Hepatocyte (in vitro differentiated cells): ENCODE measurements around the gene PIGA.

ENCODE experiments used
- EZH2 ChIP-seq: fragments of 200-600 bp; sonication (generic); IDR thresholded peaks from 2 replicates; pipeline ENCODE4 v1.6.1; 2016; ENCODE audit warnings: antibody characterized with exemption, mild to moderate bottlenecking, borderline replicate concordance
- EZH2phosphoT487 ChIP-seq: fragments of 200-600 bp; sonication (generic); IDR thresholded peaks from one replicate; pipeline ENCODE4 v1.6.1; 2018; ENCODE audit warnings: antibody characterized with exemption, mild to moderate bottlenecking, low read depth, moderate library complexity; ENCODE audit not compliant: unreplicated experiment, severe bottlenecking
- TF ChIP-seq, protein P1 (sequence below): fragments of 200-600 bp; sonication (generic); IDR thresholded peaks from 2 replicates; pipeline ENCODE4 v1.5.1; 2016; ENCODE audit warnings: antibody characterized with exemption, mild to moderate bottlenecking; ENCODE audit not compliant: poor library complexity

DNA sequence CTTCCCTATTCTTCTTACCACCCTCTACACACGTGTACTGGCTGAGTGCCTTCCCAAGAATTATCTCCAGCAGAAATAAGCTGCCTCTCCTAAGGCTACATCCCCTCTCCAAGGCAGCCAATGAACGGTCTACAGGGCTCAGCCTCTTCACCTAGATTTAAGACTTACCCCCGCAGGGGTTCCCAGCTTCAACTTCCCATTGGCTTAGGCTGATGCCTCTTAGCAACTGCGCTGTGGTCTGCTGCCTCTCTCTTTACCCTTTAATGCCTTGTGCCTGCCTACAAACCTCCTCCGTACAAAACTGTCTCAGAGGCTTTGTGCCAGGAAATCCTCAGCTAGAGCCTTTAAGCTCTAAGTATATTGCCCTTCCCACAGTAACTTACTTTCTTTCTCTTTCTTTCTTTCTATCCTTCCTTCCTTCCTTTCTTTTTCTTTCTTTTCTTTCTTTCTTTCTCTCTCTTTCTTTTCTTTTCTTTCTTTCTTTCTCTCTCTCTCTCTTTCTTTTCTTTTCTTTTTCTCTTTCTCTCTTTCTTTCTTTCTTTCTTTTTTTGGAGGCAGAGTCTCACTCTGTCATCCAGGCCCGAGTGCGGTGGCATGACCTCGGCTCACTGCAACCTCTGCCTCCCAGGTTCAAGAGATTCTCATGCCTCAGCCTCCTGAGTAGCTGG, 15.1 kb upstream of the PIGA start:
- TF ChIP-seq, protein P1, sequence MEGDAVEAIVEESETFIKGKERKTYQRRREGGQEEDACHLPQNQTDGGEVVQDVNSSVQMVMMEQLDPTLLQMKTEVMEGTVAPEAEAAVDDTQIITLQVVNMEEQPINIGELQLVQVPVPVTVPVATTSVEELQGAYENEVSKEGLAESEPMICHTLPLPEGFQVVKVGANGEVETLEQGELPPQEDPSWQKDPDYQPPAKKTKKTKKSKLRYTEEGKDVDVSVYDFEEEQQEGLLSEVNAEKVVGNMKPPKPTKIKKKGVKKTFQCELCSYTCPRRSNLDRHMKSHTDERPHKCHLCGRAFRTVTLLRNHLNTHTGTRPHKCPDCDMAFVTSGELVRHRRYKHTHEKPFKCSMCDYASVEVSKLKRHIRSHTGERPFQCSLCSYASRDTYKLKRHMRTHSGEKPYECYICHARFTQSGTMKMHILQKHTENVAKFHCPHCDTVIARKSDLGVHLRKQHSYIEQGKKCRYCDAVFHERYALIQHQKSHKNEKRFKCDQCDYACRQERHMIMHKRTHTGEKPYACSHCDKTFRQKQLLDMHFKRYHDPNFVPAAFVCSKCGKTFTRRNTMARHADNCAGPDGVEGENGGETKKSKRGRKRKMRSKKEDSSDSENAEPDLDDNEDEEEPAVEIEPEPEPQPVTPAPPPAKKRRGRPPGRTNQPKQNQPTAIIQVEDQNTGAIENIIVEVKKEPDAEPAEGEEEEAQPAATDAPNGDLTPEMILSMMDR: no peak
- TF ChIP-seq EZH2 (no peak), EZH2phosphoT487 (no peak)
